Chondrocyte (in vitro differentiated cells): ENCODE measurements around the gene FAM185A. TPM values are rescaled to one million over a fixed set of nuclear protein-coding genes. Genes with fewer than 3 reads are reported as not detected.

Source experiments
- DNase-seq: peaks from one replicate; pipeline ENCODE4 v3.0.0; 2021; ENCODE audit warnings: mixed read lengths, low spot score
- H3K27ac Mint-ChIP-seq: one replicate; pipeline ENCODE4 v1.8.0; 2021; ENCODE audit warnings: mild to moderate bottlenecking, moderate library complexity, mixed read lengths; ENCODE audit not compliant: unreplicated experiment
- H3K27me3 Mint-ChIP-seq: 2 replicates; pipeline ENCODE4 v1.8.0; 2021; ENCODE audit warnings: low read depth, mixed read lengths
- H3K36me3 Mint-ChIP-seq: 2 replicates; pipeline ENCODE4 v1.8.0; 2021; ENCODE audit warnings: low read depth, mixed read lengths
- H3K4me1 Mint-ChIP-seq: 2 replicates; pipeline ENCODE4 v1.8.0; 2021; ENCODE audit warnings: low read depth, mild to moderate bottlenecking, mixed read lengths
- H3K4me3 Mint-ChIP-seq: one replicate; pipeline ENCODE4 v1.8.0; 2021; ENCODE audit warnings: mild to moderate bottlenecking, moderate library complexity, mixed read lengths; ENCODE audit not compliant: unreplicated experiment
- H3K9me3 Mint-ChIP-seq: 2 replicates; pipeline ENCODE4 v1.8.0; 2021; ENCODE audit warnings: low read depth, mixed read lengths
- total RNA-seq: library from RNA; stranded (reverse); gene quantifications from 3 replicates; pipeline ENCODE4 v1.2.1, GENCODE V29; 2021
- TF ChIP-seq, protein P1 (sequence below): fragments of 200-600 bp; sonication (generic); IDR thresholded peaks from 2 replicates; pipeline ENCODE4 v1.5.0; 2021; ENCODE audit warnings: antibody characterized with exemption, mild to moderate bottlenecking, moderate library complexity

Gene FAM185A
- total RNA-seq, 1 donor from 2014 or later: 5.6 TPM

DNA sequence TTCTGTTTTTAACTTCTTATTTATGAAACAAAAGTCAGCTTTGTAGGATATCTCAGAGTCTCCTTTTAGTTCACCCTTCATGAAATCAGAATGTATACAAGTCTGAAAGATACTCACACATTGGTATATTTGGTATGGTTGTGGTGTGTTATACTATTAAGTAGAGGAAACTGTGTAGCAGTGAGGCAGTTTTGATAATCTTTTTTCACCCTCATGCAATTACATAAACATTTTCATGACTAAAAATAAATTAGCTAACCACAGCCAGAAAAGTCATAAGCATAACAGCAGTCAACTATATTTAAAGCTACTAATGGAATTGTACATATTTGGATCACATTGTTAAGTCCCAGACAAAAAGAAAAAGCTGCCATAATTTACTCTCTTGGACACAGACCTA, 62.1 kb downstream of the FAM185A start:
- TF ChIP-seq, protein P1, sequence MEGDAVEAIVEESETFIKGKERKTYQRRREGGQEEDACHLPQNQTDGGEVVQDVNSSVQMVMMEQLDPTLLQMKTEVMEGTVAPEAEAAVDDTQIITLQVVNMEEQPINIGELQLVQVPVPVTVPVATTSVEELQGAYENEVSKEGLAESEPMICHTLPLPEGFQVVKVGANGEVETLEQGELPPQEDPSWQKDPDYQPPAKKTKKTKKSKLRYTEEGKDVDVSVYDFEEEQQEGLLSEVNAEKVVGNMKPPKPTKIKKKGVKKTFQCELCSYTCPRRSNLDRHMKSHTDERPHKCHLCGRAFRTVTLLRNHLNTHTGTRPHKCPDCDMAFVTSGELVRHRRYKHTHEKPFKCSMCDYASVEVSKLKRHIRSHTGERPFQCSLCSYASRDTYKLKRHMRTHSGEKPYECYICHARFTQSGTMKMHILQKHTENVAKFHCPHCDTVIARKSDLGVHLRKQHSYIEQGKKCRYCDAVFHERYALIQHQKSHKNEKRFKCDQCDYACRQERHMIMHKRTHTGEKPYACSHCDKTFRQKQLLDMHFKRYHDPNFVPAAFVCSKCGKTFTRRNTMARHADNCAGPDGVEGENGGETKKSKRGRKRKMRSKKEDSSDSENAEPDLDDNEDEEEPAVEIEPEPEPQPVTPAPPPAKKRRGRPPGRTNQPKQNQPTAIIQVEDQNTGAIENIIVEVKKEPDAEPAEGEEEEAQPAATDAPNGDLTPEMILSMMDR: no peak
- no peak overlapping the region for H3K27ac Mint-ChIP-seq
- H3K4me1 Mint-ChIP-seq: peaks cover 12% of the 10 kb centered on the region
- DNase-seq: no peak
- H3K9me3 Mint-ChIP-seq: no peaks in the 10 kb centered on the region
- H3K27me3 Mint-ChIP-seq: no peaks in the 10 kb centered on the region
- H3K36me3 Mint-ChIP-seq: peaks cover 5% of the 10 kb centered on the region
- no peak overlapping the region for H3K4me3 Mint-ChIP-seq

DNA sequence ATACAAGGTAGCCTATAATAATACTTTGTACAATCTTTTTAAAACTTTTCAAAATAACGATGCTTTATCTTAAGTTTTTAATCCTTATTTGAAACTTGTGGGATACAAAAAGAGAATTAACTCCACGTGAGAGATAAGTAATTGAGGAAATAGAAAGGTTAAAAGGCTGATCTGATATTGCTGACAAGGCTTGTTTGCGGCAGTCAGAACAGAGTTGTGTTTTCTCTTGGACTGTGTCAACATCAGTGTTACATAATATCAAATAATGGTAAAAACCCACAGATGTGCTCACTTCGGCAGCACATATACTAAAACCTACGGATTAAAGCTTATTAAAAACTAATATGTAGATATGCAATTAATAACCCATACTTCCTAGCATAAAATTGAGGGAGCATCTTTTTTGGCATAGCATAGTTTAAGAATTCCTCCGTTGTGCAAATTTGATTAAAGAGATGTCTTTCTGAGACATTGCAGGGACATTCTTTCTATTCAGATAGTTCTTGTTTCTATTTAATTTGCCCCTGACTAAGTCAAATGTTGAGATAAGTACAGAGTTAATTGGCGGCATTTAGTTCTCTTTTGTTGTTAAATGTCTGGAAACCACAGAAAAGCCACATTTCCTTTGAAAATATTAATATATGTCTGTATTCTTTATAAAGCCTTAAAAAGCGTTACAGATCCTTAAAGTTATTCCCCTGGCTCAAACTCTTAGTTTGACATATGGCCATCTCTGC, 63.3 kb downstream of the FAM185A start:
- Mint-ChIP-seq H3K9me3 (no peaks in the 10 kb centered on the region), H3K27ac (no peak overlapping the region), H3K27me3 (no peaks in the 10 kb centered on the region), H3K4me3 (no peak overlapping the region), H3K4me1 (peaks cover 14% of the 10 kb centered on the region), H3K36me3 (peaks cover 3% of the 10 kb centered on the region)
- no peak for DNase-seq
- TF ChIP-seq, protein P1: no peak

DNA sequence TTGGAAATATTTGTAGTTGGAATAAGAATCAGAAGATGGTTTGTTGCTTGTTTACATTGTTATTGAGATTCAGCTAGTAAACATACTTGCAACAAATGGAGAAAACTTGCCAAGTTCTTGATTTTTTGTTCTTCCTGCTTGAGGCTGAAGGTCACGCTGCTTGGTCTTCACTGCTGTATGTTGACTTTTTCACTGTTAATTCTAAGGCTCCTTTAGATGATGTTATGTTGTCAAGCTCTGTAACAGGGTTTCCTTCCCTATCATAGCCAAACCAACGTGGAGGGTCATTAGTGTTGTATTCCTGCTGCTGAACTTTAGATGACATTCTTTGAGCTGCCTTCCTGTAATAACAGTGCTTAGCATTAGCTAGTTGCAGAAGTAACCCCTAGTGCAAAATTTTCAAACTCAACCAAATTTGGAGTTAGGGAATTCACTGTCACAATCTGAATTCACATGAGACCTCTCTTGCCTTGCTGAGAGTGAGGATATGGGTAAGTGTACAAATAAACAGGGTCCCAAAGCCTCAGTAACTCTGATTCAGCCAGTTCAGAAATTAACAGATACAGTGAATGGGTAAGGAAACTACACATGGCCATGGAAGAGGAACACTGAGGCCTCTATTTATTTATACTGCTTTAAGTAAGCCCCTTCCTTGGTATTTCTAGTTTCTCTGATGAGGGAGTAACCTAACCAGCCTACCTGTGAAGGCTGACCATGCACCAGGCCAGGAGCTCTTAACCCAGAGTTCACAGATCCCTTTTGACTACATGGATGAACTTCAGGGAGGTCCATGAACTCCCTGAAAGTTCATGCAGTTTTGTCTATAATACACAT, 64.6 kb downstream of the FAM185A start:
- Mint-ChIP-seq H3K9me3 (no peaks in the 10 kb centered on the region), H3K4me1 (peaks cover 24% of the 10 kb centered on the region), H3K27me3 (no peaks in the 10 kb centered on the region), H3K4me3 (no peak overlapping the region), H3K36me3 (peaks cover 7% of the 10 kb centered on the region), H3K27ac (no peak overlapping the region)
- DNase-seq: no peak
- TF ChIP-seq, protein P1: no peak

DNA sequence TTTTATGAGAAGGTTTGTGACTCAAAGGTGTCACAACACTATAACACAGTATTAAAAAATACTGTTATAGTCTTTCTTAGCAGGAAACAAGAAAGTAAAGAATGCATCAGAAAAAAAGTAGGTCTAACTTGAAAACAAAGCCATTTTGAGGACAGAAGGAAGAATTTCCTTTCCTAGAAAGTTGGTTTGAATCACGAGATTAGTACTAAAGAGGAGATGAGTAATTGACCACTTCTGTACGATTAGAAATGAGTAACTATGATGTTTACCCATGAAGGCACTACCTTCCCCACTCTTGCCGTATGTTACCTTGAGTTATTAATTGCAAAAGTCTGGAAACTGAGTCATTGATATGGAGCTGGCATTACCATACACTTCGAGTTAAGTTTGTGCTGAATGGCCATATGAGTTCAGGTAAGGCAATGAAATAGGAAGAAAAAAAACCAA, 65.2 kb downstream of the FAM185A start:
- Mint-ChIP-seq H3K9me3 (no peaks in the 10 kb centered on the region), H3K27me3 (no peaks in the 10 kb centered on the region), H3K4me3 (no peak overlapping the region), H3K4me1 (peaks cover 24% of the 10 kb centered on the region), H3K36me3 (peaks cover 7% of the 10 kb centered on the region), H3K27ac (no peak overlapping the region)
- DNase-seq: no peak
- TF ChIP-seq, protein P1: no peak
